GM19351 (cell line): Measurements from ENCODE around the gene PRICKLE1.

Experiments
- ATAC-seq: cut with Tn5 transposase; IDR thresholded peaks from one replicate; pipeline ENCODE4 v1.9.1; 2021; ENCODE audit warnings: mild to moderate bottlenecking, moderate library complexity; ENCODE audit not compliant: unreplicated experiment

PRICKLE1 gene

DNA sequence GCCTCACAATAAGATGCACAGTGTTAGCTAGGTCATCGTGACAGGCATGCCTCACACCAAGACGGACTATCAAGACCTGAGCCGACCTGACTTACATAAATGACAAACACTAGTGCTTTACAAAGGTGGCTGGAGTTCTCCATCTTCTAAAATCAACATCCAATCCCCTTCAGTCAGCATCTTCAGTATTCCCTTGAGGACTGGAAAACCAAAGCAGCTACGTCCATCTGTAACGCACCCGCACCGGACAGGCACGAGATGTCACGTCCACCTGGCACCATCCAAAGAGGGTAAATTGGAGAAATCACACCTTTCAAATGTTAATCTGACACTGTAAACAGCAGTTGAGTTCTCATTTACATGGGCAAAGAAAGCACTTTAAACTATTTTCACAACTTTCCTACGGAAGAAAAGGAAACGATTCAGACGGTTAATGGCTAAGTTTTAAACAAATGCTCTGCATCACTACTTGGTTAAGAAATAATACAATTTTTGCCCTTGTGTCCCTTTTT, 130.2 kb downstream of the PRICKLE1 start:
- no peak for ATAC-seq

DNA sequence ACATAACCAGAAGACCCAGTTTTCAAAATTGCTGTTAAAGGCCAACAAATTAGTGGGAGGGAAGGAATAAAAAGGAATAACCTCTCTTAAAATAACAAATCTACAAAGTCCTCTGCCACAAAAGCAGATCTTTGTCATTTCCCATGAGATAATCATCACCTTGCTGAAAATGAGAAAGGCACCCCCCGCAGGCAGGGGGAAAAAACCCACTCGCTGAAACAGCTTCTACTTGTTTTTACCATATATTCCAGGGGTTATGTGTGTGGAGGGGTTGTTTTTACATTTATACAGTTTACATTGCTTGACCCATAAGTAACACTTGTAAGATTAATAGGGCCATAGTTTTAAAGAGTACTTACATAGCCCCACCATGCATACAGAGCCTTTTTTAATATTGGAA, 131.0 kb downstream of the PRICKLE1 start:
- ATAC-seq: no peak

DNA sequence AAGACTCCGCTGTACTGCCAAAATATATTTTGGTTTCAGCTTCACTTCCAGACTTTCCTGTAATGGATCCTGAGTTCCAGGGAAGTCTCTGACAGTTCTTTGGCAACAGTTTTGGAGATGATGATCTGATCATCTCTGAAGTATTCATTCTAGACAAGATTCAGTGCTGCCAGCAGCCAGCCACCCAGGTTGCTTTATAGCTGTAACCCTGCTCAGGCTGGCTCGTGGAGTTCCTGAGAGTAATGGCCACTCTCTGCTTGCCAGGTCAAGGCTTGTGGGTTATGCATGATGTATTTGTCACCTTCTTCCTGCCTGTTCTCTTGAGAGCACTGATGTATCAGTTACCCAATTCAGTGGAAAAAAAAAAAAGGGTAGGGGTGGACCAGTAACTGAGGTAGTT, 139.3 kb downstream of the PRICKLE1 start:
- ATAC-seq: no peak

DNA sequence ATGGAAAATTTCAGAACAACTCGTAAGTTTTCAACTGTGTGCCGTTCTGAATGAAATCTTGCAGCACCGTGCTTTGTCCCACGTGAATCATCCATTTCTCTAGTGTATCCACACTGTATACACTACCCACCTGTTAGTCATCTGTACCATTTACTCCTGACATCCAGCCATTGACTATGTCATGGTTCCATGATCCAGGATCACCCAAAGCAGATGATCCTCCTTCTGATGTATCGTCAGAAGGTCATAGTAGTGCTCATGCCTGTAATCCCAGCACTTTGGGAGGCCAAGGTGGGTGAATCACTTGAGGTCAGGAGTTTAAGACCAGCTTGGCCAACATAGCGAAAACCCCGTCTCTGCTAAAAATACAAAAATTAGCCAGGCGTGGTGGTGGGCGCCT, 140.7 kb downstream of the PRICKLE1 start:
- no peak for ATAC-seq

DNA sequence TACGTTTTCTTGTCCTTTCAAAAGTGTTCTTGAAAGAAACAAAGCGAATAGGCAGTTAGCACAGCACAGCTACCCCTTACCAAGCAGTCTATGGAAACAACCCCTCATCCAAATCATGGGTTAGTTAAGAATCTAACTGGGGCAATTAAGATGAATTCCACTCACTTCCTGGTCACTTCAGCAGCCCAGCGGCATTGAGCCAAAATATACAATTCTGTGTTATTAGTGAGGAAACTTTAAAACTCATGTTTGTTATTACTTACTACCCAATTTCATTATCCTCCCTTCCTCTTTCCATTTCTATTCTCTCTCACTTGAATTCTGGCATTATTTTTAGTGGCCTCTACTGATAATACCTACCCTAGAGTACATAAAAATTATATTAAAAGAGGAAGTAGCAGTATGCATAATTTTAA, 142.2 kb downstream of the PRICKLE1 start:
- ATAC-seq: no peak

DNA sequence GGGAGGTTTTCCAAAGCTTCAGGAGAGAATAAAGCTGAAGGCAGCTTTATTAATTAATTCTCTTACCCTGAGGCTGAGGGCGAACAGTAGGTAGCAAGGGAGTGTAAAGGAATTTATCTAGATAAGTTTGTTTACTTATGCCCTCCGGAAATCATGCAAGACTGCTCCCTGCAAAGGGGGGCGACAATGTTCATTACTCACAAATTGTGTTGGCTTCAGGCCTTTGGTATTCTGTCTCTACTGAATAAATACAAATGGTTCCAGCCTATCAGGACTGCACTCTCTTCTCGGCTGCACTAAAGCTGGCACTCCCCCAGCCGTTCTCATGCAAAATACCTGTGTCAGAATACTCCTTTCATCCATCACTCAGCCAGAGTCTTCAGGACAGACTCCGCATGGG, 142.8 kb downstream of the PRICKLE1 start:
- ATAC-seq: no peak

DNA sequence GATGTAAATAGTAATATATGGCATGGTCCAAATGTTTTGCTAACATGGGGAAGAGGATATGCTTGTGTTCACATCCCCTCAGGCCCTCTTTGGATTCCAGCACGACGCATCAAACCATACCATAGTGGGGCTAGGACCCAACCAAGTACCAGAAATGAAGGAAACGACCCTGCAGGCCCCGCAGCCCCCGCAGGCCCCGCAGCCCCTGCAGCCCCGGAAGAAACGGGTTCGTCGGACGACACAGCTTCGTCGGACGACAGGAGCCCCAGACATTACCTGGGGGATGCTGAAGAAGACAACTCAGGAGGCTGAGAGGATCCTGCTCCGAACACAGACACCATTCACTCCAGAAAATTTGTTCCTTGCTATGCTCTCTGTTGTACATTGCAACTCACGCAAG, 143.7 kb downstream of the PRICKLE1 start:
- no peak for ATAC-seq

DNA sequence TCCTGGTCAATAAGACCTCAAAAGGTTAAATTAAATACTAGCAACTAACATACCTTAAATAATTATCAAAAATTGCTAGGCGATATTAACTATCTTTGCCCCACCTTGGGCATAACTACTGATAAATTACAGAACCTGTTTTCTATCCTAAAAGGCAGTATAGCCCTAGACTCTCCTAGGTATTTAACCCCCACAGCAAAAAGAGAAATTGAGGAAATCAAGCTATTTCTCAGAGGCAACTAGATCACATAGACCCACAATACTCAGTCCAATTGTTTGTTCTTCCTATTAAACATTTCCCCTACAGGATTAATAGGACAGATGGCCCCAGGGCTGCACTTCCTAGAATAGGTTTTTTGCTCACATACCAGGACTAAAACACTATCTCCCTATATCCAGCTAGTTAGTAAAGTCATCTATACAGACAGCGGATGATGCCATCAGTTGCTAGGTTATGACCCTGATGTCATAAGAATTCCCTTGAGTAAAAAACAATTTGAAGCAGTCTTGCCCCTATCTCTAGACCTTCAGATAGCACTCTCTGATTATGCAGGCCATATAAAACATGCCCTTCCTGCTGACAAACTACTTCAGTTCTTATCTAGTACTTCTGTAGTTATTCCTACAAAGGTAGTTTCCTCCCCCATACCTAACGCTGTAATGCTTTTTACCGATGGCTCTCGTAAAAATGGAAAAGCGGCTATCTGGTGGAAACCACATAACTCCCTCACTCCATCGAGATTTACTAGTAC, 145.2 kb downstream of the PRICKLE1 start:
- ATAC-seq: no peak

DNA sequence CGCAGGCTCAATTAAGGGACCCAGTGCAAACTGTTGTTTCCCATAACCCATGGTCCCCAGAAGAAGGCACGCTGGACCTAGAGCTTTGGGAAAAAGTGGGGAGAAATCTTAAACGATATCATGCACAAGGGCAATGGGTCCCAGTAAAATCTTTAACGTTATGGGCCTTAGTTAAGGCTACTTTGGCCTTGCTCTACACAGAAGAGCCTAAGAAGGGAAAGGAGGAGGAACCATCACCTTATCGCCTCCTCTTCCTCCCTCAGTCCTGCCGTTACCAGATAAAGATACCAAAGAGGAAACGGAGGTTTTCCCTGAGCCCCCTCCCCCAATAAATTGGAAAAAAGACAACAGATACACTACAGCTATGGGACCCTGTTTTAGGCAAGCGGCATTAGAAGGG, 146.7 kb downstream of the PRICKLE1 start:
- no peak for ATAC-seq

DNA sequence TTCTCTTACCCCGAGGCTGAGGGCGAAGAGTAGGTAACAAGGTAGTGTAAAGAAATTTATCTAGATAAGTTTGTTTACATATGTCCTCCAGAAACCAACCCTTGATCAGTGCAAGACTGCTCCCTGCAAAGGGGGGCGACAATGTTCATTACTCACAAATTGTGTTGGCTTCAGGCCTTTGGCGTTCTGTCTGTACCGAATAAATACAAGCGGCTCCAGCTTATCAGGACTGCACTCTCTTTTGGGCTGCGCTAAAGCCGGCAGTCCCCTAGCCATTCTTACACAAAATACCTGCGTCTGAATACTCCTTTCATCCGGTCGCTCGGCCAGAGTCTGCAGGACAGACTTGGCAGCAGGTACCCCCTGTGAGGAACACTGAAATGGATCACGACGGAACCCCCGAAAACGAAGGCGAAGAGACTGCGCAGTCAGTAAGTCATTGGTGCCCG, 147.2 kb downstream of the PRICKLE1 start:
- no peak for ATAC-seq

DNA sequence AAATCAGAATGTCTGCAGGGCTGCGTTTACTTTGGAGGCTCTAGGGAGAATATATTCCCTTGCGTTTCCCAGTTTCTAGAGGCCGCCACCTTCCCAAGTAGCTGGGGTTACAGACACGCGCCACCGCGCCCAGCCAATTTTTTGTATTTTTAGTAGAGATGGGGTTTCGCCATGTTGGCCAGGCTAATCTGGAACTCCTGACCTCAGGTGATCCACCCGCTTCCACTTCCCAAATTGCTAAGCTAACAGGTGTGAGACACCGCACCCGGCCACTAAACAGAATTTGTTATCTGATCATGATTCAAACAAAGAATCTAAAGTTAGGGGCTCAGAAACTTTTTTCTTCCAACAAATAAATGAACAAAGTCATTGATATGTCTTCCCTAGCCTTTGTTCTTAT, 148.9 kb downstream of the PRICKLE1 start:
- ATAC-seq: no peak

DNA sequence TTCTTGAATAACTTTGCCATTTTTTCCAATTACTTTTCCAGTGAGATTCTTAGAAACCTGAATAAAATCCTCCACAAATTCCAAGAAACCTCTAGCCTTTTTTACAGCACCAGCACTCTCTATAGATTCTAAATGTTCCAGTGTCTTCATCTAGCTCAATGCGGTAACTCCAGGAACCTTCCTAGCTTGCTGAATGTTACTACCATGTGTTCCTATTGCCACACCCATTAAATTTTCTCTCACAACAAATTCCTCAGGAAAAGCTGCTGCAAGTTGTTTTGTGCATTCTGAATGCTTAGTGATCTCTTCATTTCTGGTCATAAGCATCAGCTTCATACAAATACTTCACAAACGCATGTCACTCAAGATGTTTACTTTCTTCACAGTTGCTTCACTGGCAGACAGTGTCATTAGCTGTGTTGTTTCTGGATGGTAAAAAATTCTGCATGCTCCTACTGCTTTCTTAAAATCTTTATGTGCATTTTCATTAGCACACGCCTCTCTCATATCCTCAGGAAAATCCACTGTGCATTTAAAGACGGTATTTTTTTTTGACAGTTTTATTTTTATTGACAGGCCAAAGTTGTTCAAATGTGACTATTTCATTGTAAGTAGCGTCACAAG, 156.9 kb downstream of the PRICKLE1 start:
- no peak for ATAC-seq

DNA sequence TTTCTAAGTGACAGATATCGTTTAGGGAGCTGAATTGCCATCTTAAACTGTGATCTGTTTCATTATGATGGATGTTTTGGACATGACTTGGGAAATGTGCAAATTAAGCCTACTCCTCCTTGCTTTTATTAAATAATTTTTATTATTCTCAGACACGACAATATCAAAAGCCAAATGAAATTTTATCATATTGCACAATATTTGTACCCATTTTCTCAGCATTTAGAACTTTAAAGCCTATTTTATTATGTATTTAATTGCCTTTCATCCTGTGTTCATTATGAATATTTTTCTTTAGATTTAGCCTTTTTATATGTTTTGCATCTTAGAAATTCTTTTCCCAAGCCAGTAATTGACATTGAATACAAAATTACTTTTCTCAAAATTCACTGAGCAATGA, 160.7 kb downstream of the PRICKLE1 start:
- no peak for ATAC-seq

DNA sequence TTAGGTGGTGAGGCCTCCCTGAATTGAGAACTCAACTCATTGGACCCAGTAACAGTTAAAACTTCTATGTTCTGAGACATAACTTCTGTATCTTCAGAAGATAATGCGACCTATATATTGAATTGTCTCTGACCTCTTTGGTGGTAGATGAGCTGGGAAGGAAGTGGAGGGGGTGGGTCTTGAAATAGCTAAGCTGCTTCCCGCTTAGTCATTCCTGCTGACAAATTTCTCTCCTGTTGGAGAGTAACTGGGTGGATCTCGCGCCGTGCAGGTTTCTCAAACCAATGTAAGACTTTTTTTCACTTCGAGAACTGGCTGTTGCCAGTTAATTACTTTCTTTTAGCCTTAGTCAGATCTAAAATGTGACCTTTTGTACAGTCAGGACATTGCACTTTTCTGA, 162.8 kb downstream of the PRICKLE1 start:
- ATAC-seq: no peak

DNA sequence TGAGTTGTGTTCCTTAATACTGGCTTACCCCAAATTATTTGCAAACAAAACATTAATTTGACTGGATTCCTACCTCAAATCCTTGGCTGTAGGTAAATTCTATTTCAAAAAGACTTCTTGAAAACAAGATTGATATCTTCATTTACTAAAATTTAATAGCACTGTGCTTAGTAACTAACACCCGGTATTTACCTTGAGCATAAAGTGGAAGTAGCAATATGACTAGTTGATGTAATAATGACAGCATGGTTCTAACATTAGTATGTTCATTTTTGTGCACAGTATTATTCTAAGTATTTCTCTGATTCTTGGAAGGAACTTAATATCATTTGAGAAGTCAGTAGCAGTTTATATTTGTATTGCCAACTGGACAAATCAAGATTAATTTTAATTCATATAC, 166.8 kb downstream of the PRICKLE1 start:
- peak; percentile 68 for ATAC-seq

DNA sequence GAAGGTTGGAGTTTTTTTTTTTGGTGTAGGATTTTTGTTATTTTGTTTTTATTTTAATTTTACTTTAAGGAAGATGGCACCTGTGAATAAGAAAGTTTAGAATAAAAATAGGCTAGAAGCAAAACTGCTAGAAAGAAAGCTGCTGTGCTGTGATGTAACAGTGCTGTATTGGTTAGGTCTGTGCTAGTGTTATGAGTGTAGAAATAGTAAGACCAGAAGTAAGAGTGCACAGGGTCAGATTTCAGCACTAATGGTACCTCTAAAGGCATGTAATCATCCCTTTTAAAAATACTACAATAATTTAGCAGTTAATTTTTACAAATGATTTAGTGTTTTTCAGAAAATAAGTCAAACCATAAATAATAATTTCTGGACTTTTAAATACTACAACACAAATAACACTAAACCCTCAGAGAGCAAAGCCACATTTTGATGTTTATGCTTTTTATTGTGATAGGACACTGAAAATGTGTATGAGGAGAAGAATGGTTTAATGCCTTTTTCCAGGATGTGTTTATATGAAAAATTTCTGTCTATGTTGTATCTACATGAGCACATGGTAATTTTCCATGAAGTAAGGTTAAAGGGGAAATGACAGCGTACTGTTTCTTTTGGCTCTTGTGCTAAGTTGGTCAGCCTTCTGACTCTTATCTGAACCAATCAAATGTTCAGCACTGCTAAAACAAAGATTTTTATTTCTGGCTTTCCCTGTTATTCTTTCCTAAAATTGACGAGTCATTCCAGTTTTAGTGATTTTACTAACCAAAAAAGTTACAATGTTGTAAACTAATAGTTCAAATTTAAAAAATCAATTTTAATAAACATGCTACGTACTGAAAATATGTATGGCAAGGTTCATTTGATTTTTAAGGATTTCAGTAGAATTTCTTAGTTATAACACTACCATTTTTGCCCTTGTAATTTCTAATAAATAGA, 167.4 kb downstream of the PRICKLE1 start:
- peak; percentile 97 for ATAC-seq

DNA sequence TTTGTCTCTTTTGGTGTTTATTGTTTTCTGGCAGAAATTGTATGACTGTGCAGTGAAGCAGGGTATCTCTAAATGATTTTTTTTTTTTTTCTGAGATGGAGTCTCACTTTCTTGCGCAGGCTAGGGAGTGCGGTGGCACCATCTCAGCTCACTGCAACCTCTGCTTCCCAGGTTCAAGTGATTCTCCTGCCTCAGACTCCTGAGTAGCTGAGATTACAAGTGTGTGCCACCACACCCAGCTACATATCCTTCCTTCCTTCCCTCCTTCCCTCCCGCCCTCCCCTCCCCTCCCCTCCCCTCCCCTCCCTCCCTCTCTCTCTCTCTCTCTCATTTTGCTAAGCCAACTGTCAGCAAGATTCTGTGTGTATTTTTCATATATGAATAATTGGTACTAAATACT, 169.2 kb downstream of the PRICKLE1 start:
- ATAC-seq: no peak

DNA sequence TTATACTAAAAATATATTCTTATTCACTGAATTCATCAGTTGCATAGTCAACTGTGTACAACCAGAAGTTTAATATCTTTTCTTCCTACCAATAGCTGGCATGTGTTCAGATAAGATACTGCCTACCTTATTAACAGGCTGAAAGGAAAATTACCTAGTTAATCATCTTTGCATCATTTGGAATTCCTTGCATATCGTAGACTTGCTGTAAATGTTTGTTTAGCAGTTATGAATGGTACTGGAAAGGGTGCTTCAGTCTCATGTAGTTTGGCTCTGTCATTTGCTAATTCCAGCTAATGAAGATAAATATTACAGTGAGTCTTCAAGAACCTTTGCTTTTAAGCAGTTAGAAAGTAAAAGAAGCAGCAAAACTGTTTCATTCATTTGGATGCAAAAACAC, 179.2 kb downstream of the PRICKLE1 start:
- ATAC-seq: no peak

DNA sequence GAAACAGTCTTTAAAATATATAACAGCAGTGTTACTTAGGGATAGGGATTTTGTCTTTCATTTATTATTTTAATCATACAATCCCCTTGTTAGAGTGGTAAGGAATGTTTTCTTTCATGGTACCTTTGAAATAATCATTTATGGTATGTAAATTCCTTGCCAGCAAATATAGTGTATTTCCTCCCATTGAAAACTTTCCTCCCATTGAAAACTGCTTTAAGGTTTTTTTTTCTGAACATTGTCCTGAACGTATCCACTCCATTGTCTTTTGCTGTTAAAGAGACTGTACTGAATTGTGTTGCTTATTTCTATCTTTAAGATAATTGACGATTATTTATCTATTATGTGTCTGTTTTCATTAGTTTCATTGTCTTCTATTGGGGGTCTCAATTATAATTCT, 180.1 kb downstream of the PRICKLE1 start:
- ATAC-seq: no peak

DNA sequence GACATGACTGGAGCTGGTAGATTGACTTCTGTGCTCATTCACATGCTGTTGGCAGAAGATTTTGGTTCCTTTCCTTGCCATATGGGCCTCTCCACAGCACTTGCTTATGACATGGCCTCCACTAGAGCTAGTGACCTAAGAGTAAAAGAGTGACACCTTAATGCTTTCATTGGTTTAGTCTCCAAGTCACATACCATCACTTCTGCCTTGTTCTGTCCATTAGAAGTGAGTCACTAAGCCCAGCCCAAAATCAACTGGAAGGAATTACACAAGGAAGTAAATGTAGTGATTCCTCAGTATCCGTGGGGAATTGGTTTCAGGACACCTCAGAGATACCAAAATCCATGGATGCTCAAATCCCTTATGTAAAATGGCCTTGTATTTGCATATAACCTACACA, 182.2 kb downstream of the PRICKLE1 start:
- ATAC-seq: no peak
